K562 (cell line): ENCODE data around the gene TFEB. TPM values are rescaled to one million over a fixed set of nuclear protein-coding genes. Genes with fewer than 3 reads are reported as not detected.

ENCODE experiments used
- ATAC-seq: fragments of 200-7000 bp; cut with Tn5 transposase; 3 replicates; pipeline ENCODE4 v1.9.1; 2020; ENCODE audit warnings: moderate library complexity
- BruUV-seq: library from RNA; stranded (reverse); fragments of 400-500 nt; replicated peaks from 2 replicates; lab custom pipeline; 2021; lab: Mats Ljungman, UMichigan
- CTCF ChIA-PET: fragments of 300-600 bp; formaldehyde crosslinking; extraction: SDS; loops from one replicate; lab custom pipeline; 2021; ENCODE audit warnings: low intra/inter-chr PET ratio; lab: Yijun Ruan, JAX
- POLR2A ChIA-PET: fragments of 300-600, 350-650 bp; sonication (Branson Sonifier 250); formaldehyde crosslinking; extraction: SDS; loops from one replicate; lab custom pipeline; 2021; ENCODE audit warnings: antibody characterized with exemption, inconsistent platforms; lab: Yijun Ruan, JAX
- DNase-seq, 4 experiments: peaks; one replicate each; pipeline versions ENCODE4 v3.0.0 to v3.0.0-alpha.2; 2011 to 2018; ENCODE audit warnings: low spot score in 3 of 4, mixed read lengths in 3 of 4; ENCODE audit errors: extremely low read depth in 1 of 4
- FAIRE-seq: peaks from 2 replicates; lab custom pipeline; 2011; peaks lifted over from hg19 to GRCh38; lab: Jason Lieb, UNC
- H2AFZ ChIP-seq: 2 replicates; pipeline ENCODE4 v1.6.0; 2011; ENCODE audit warnings: low read depth, low read length, control low read depth, inconsistent platforms
- H3K27ac ChIP-seq: fragments of 200-600 bp; 3 replicates; pipeline ENCODE4 v1.8.0; 2011; ENCODE audit warnings: low read depth, mild to moderate bottlenecking, control low read depth, inconsistent platforms, low read length, moderate library complexity, mixed read lengths; ENCODE audit errors: extremely low read depth
- H3K27me3 ChIP-seq, 2 experiments: fragments of 300-600 bp in 1 of 2; 2 replicates in 1 of 2; 3 replicates in 1 of 2; pipeline versions ENCODE4 v1.6.0 to v1.8.0; 2011; ENCODE audit warnings: inconsistent platforms in 2 of 2, low read length in 2 of 2, mild to moderate bottlenecking in 1 of 2, mixed read lengths in 1 of 2, moderate library complexity in 1 of 2; ENCODE audit not compliant: control insufficient read depth in 2 of 2, insufficient read depth in 2 of 2
- H3K36me3 ChIP-seq: fragments of 300-600 bp; 3 replicates; pipeline ENCODE4 v1.8.0; 2011; ENCODE audit warnings: mild to moderate bottlenecking, low read length, inconsistent platforms; ENCODE audit not compliant: control insufficient read depth, insufficient read depth
- H3K4me1 ChIP-seq, 2 experiments: fragments of 200-600 bp in 1 of 2; replicated peaks in 1 of 2; 2 replicates in 1 of 2; 3 replicates in 1 of 2; pipeline versions ENCODE4 v1.5.1 to v1.8.0; 2011; ENCODE audit warnings: inconsistent platforms in 2 of 2, low read length in 2 of 2, mild to moderate bottlenecking in 1 of 2, mixed read lengths in 1 of 2, moderate library complexity in 1 of 2; ENCODE audit not compliant: control insufficient read depth in 2 of 2, insufficient read depth in 2 of 2
- H3K4me2 ChIP-seq: 2 replicates; pipeline ENCODE4 v1.6.1; 2011; ENCODE audit warnings: low read length, control low read depth, inconsistent platforms, mixed read lengths; ENCODE audit not compliant: insufficient read depth
- H3K4me3 ChIP-seq: fragments of 200-600 bp; sonication (generic), shearing (Covaris generic); 2 replicates; pipeline ENCODE4 v1.5.1; 2016; ENCODE audit warnings: control low read depth, inconsistent platforms
- H3K79me2 ChIP-seq: fragments of 200-600 bp; 3 replicates; pipeline ENCODE4 v1.8.0; 2011; ENCODE audit warnings: low read length, inconsistent platforms; ENCODE audit not compliant: control insufficient read depth, insufficient read depth
- H3K9ac ChIP-seq, 2 experiments: 2 replicates each; pipeline versions ENCODE4 v1.6.0 to v1.6.1; 2011; ENCODE audit warnings: low read depth in 2 of 2, low read length in 2 of 2, control low read depth in 1 of 2, inconsistent platforms in 1 of 2, mild to moderate bottlenecking in 1 of 2, mixed read lengths in 1 of 2; ENCODE audit not compliant: insufficient read depth in 1 of 2
- H3K9me1 ChIP-seq: one replicate; pipeline ENCODE4 v1.6.0; 2011; ENCODE audit warnings: inconsistent platforms, mild to moderate bottlenecking, low read length, moderate library complexity; ENCODE audit not compliant: control insufficient read depth, insufficient read depth
- H3K9me3 ChIP-seq: replicated peaks from 2 replicates; pipeline ENCODE4 v1.5.1; 2011; ENCODE audit warnings: low read depth, low read length, inconsistent platforms; ENCODE audit not compliant: control insufficient read depth, insufficient read depth
- H4K20me1 ChIP-seq: replicated peaks from 2 replicates; pipeline ENCODE4 v1.6.1; 2011; ENCODE audit warnings: low read length, inconsistent platforms, mixed read lengths; ENCODE audit not compliant: control insufficient read depth, insufficient read depth
- ARID1B ChIP-seq: fragments of 450-650 bp; IDR thresholded peaks from 2 replicates; pipeline ENCODE4 v1.6.1; 2016; ENCODE audit warnings: antibody characterized with exemption, mild to moderate bottlenecking, inconsistent platforms
- DDX20 ChIP-seq: fragments of 450-650 bp; IDR thresholded peaks from 2 replicates; pipeline ENCODE4 v1.6.1; 2016; ENCODE audit warnings: missing genetic modification characterization, low read depth, mild to moderate bottlenecking, missing compliant biosample characterization, moderate library complexity
- DIDO1 ChIP-seq: fragments of 450-650 bp; IDR thresholded peaks from 2 replicates; pipeline ENCODE4 v1.6.1; 2016; ENCODE audit warnings: low read depth, missing biosample characterization, missing genetic modification characterization
- HIVEP1 ChIP-seq: fragments of 250-450 bp; sonication (Bioruptor Pico); IDR thresholded peaks from 2 replicates; pipeline ENCODE4 v1.4.0; 2020; ENCODE audit warnings: mild to moderate bottlenecking
- MTA3 ChIP-seq: fragments of 450-650 bp; formaldehyde crosslinking; IDR thresholded peaks from 2 replicates; pipeline ENCODE4 v1.6.1; 2017; ENCODE audit warnings: mild to moderate bottlenecking, borderline replicate concordance
- NELFE ChIP-seq: IDR thresholded peaks from 2 replicates; pipeline ENCODE4 v1.6.1; 2011; ENCODE audit warnings: mild to moderate bottlenecking; ENCODE audit not compliant: insufficient read depth, insufficient read length
- NUFIP1 ChIP-seq: fragments of 450-650 bp; IDR thresholded peaks from 2 replicates; pipeline ENCODE4 v1.6.1; 2018; ENCODE audit not compliant: partially characterized antibody
- POLR2B ChIP-seq: fragments of 450-650 bp; IDR thresholded peaks from 2 replicates; pipeline ENCODE4 v1.6.1; 2018; ENCODE audit warnings: low read depth; ENCODE audit not compliant: partially characterized antibody
- RBM34 ChIP-seq: fragments of 200-400 bp; formaldehyde crosslinking; IDR thresholded peaks from 2 replicates; pipeline ENCODE4 v1.6.1; 2018; ENCODE audit warnings: low read length, borderline replicate concordance; ENCODE audit not compliant: insufficient read depth
- SUPT5H ChIP-seq: fragments of 450-650 bp; IDR thresholded peaks from 2 replicates; pipeline ENCODE4 v1.6.1; 2016
- TAF9B ChIP-seq: fragments of 450-650 bp; IDR thresholded peaks from 2 replicates; pipeline ENCODE4 v1.6.1; 2018; ENCODE audit warnings: mild to moderate bottlenecking; ENCODE audit not compliant: partially characterized antibody
- ZNF232 ChIP-seq: sonication (generic); formaldehyde crosslinking; IDR thresholded peaks from 2 replicates; pipeline ENCODE4 v1.8.0; 2022; ENCODE audit warnings: mild to moderate bottlenecking, missing genetic modification reagents
- WGBS: fragments of 100-300 bp; shearing (Covaris generic); methylation state at CpG from one replicate; pipeline ENCODE4 v1.1.6; 2016; ENCODE audit warnings: low coverage, mixed read lengths; ENCODE audit not compliant: insufficient coverage; ENCODE audit errors: missing lambda C conversion rate; 5-methylcytosine and 5-hydroxymethylcytosine counted together
- in situ Hi-C: fragments of 300-500 bp; cut with MboI; formaldehyde crosslinking; loops from 4 replicates; pipeline ENCODE4 v1.15.0; 2018; ENCODE audit warnings: inconsistent platforms, mixed read lengths
- intact Hi-C: fragments of 100-400 bp; cut with micrococcal nuclease; formaldehyde crosslinking; loops from 2 replicates; pipeline ENCODE4 v1.14.2; 2022
- polyA plus RNA-seq, 8 experiments: library from polyadenylated mRNA; depleted of rRNA in 4 of 8; stranded (reverse) in 5 of 8; unstranded in 3 of 8; fragments of >200 nt; fragmentation: Nextera tagmentation in 2 of 8; fragmentation: Illumina TruSeq in 1 of 8; extraction: Ambion mirVana in 2 of 8; extraction: Trizol in 1 of 8; gene quantifications; 2 replicates each; pipeline versions ENCODE4 v1.2.1 to v1.2.3, GENCODE V29; 2011 to 2014; ENCODE audit warnings: inconsistent platforms in 1 of 8, missing spikeins in 1 of 8
- total RNA-seq, 7 experiments: library from RNA; depleted of rRNA in 6 of 7; stranded (reverse); fragments of >200 nt in 6 of 7; fragmentation: Illumina TruSeq in 2 of 7; extraction: Trizol in 2 of 7; gene quantifications; 2 replicates each; pipeline versions ENCODE4 v1.2.1 to v1.2.3, GENCODE V29; 2011 to 2021; ENCODE audit warnings: low replicate concordance in 1 of 7
- TF ChIP-seq, protein P1 (sequence below): fragments of 250-450 bp; sonication (Bioruptor Pico); IDR thresholded peaks from 2 replicates; pipeline ENCODE4 v1.8.0; 2021; ENCODE audit warnings: moderate library complexity, mild to moderate bottlenecking, inconsistent platforms
- TF ChIP-seq, protein P2 (sequence below): conservative IDR thresholded peaks from 2 replicates; pipeline ENCODE4 v1.6.1; 2011; ENCODE audit warnings: low read depth, mild to moderate bottlenecking, low read length; ENCODE audit not compliant: control insufficient read depth

TFEB gene
- total and polyA plus RNA-seq, 9 of the 15 experiments (the other 6 are each of a cell fraction or from before 2014, with no cell fraction given), result 0.04 to 4.7 (median 2.0) TPM

GRCh38 chr6:41770381-41771057, 35.1 kb upstream of the TFEB start:
- DNase-seq, result no peak
- intact Hi-C loops (no loop called here), in situ Hi-C loops (loop anchor here (5.0 kb wide), 1 partner anchor 33 kb away; the partner anchor contains the start of gene TFEB)
- TF ChIP-seq SUPT5H, result no peak
- no peak for TF ChIP-seq HIVEP1 (CRISPR knock-in tag)
- no peak for TF ChIP-seq MTA3
- TF ChIP-seq POLR2B, result no peak
- no peak for TF ChIP-seq TAF9B
- TF ChIP-seq RBM34, result no peak
- no peak for TF ChIP-seq ARID1B
- no peak for TF ChIP-seq NUFIP1
- TF ChIP-seq, protein P1, sequence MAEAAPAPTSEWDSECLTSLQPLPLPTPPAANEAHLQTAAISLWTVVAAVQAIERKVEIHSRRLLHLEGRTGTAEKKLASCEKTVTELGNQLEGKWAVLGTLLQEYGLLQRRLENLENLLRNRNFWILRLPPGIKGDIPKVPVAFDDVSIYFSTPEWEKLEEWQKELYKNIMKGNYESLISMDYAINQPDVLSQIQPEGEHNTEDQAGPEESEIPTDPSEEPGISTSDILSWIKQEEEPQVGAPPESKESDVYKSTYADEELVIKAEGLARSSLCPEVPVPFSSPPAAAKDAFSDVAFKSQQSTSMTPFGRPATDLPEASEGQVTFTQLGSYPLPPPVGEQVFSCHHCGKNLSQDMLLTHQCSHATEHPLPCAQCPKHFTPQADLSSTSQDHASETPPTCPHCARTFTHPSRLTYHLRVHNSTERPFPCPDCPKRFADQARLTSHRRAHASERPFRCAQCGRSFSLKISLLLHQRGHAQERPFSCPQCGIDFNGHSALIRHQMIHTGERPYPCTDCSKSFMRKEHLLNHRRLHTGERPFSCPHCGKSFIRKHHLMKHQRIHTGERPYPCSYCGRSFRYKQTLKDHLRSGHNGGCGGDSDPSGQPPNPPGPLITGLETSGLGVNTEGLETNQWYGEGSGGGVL (CRISPR knock-in tag), result no peak
- no peak for TF ChIP-seq NELFE
- no peak for TF ChIP-seq DIDO1
- TF ChIP-seq ZNF232 (CRISPR knock-in tag), result no peak
- TF ChIP-seq, protein P2, sequence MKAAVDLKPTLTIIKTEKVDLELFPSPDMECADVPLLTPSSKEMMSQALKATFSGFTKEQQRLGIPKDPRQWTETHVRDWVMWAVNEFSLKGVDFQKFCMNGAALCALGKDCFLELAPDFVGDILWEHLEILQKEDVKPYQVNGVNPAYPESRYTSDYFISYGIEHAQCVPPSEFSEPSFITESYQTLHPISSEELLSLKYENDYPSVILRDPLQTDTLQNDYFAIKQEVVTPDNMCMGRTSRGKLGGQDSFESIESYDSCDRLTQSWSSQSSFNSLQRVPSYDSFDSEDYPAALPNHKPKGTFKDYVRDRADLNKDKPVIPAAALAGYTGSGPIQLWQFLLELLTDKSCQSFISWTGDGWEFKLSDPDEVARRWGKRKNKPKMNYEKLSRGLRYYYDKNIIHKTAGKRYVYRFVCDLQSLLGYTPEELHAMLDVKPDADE, result no peak
- no peak for TF ChIP-seq DDX20 (tag)
- no TSS peak for BruUV-seq
- peaks cover 18% of the 10 kb centered on the region; the same call in 2 of the 3 replicates for H3K36me3 ChIP-seq
- no peaks in the 10 kb centered on the region for H3K9me1 ChIP-seq
- POLR2A ChIA-PET, result interaction anchor here (0.8 to 1.5 kb wide), 2 partner anchors 10 to 58 kb away, joined by 3 read pairs; no protein-coding TSS in a partner anchor
- no peak overlapping the region for H3K4me3 ChIP-seq
- no peak overlapping the region for H2AFZ ChIP-seq
- H3K9me3 ChIP-seq, result no peaks in the 10 kb centered on the region
- no peak overlapping the region for H3K4me2 ChIP-seq
- H3K9ac ChIP-seq, result 0 out of 4 replicates have a peak overlapping the region, but pooled peaks of 1 of the 2 experiments have one; percentile 11
- H3K27ac ChIP-seq, result no peak overlapping the region
- 83% methylated on average over 26 of the region's 30 CpGs for WGBS
- FAIRE-seq, result no peak
- H3K27me3 ChIP-seq, result no peaks in the 10 kb centered on the region
- ATAC-seq, result no peak
- H3K4me1 ChIP-seq, result peaks cover 33 to 41% of the 10 kb centered on the region in 2 experiments
- no peaks in the 10 kb centered on the region for H3K79me2 ChIP-seq
- H4K20me1 ChIP-seq, result no peaks in the 10 kb centered on the region; the same call in 1 of the 2 replicates
- CTCF ChIA-PET, result no interaction called here
